HEK293 (cell line): ENCODE data around the gene CATSPERE.

Experiments
- CTCF ChIA-PET: fragments of 350-600 bp; formaldehyde crosslinking; extraction: SDS; loops from one replicate; lab custom pipeline; 2021; ENCODE audit warnings: antibody characterized with exemption; lab: Yijun Ruan, JAX
- POLR2A ChIA-PET: fragments of 300-600 bp; formaldehyde crosslinking; extraction: SDS; loops from one replicate; lab custom pipeline; 2020; ENCODE audit warnings: antibody characterized with exemption, inconsistent platforms; lab: Yijun Ruan, JAX
- H3K27ac ChIP-seq: fragments of 200-500 bp; sonication (Bioruptor generic); 2 replicates; pipeline ENCODE4 v1.5.1; 2014; ENCODE audit warnings: low read depth, low read length, control low read depth, inconsistent platforms; ENCODE audit errors: extremely low read depth
- H3K36me3 ChIP-seq, 2 experiments: fragments of 200-500 bp in 1 of 2; sonication (Bioruptor generic) in 1 of 2; 1 replicate in 1 of 2; 2 replicates in 1 of 2; pipeline ENCODE4 v1.5.1; 2014 to 2017; ENCODE audit warnings: inconsistent platforms in 2 of 2, low read length in 2 of 2; ENCODE audit not compliant: control insufficient read depth in 2 of 2, insufficient read depth in 1 of 2
- H3K4me1 ChIP-seq: fragments of 200-500 bp; sonication (Bioruptor generic); 2 replicates; pipeline ENCODE4 v1.5.1; 2014; ENCODE audit warnings: mild to moderate bottlenecking, low read length, inconsistent platforms; ENCODE audit not compliant: control insufficient read depth, insufficient read depth
- H3K4me3 ChIP-seq: 2 replicates; pipeline ENCODE4 v1.5.1; 2011; ENCODE audit warnings: low read depth, mild to moderate bottlenecking, control low read depth, low read length, moderate library complexity
- H3K9me3 ChIP-seq: fragments of 200-500 bp; sonication (Bioruptor generic); 2 replicates; pipeline ENCODE4 v1.5.1; 2014; ENCODE audit warnings: low read depth, low read length, inconsistent platforms; ENCODE audit not compliant: control insufficient read depth, insufficient read depth
- HOXA7 ChIP-seq: sonication (generic); formaldehyde crosslinking; IDR thresholded peaks from 2 replicates; pipeline ENCODE4 v1.8.1; 2022; ENCODE audit warnings: missing genetic modification reagents, borderline replicate concordance
- HOXD13 ChIP-seq: sonication (generic); formaldehyde crosslinking; IDR thresholded peaks from 2 replicates; pipeline ENCODE4 v1.8.0; 2022; ENCODE audit warnings: missing genetic modification reagents, borderline replicate concordance
- RBAK ChIP-seq: fragments of 450-650 bp; formaldehyde crosslinking; IDR thresholded peaks from 2 replicates; pipeline ENCODE4 v1.5.1; 2016; ENCODE audit warnings: missing biosample characterization, missing genetic modification characterization
- SCRT1 ChIP-seq: fragments of 450-650 bp; formaldehyde crosslinking; IDR thresholded peaks from 2 replicates; pipeline ENCODE4 v1.5.1; 2016; ENCODE audit warnings: missing biosample characterization, missing genetic modification characterization, borderline replicate concordance
- SCRT2 ChIP-seq: fragments of 450-650 bp; formaldehyde crosslinking; IDR thresholded peaks from 2 replicates; pipeline ENCODE4 v1.5.1; 2016; ENCODE audit warnings: missing biosample characterization, missing genetic modification characterization
- YY1 ChIP-seq: fragments of 450-650 bp; formaldehyde crosslinking; IDR thresholded peaks from 2 replicates; pipeline ENCODE4 v1.5.1; 2018; ENCODE audit warnings: missing biosample characterization, missing genetic modification characterization
- ZBTB26 ChIP-seq: fragments of 450-650 bp; formaldehyde crosslinking; optimal IDR thresholded peaks from 2 replicates; pipeline ENCODE3; 2016; ENCODE audit warnings: missing biosample characterization, mild to moderate bottlenecking, missing genetic modification characterization
- ZFHX2 ChIP-seq: fragments of 450-650 bp; formaldehyde crosslinking; conservative IDR thresholded peaks from 2 replicates; pipeline ENCODE4 v1.5.1; 2016; ENCODE audit warnings: missing biosample characterization, missing genetic modification characterization
- ZFP37 ChIP-seq: fragments of 450-650 bp; formaldehyde crosslinking; IDR thresholded peaks from 2 replicates; pipeline ENCODE4 v1.5.1; 2016; ENCODE audit warnings: missing biosample characterization, missing genetic modification characterization
- ZNF146 ChIP-seq: fragments of 450-650 bp; formaldehyde crosslinking; IDR thresholded peaks from 2 replicates; pipeline ENCODE4 v1.5.1; 2016; ENCODE audit warnings: missing biosample characterization, missing genetic modification characterization
- ZNF155 ChIP-seq: fragments of 450-650 bp; formaldehyde crosslinking; IDR thresholded peaks from 2 replicates; pipeline ENCODE4 v1.5.1; 2016; ENCODE audit warnings: missing biosample characterization, missing genetic modification characterization
- ZNF169 ChIP-seq: fragments of 450-650 bp; formaldehyde crosslinking; IDR thresholded peaks from 2 replicates; pipeline ENCODE4 v1.5.1; 2016; ENCODE audit warnings: missing biosample characterization, missing genetic modification characterization
- ZNF248 ChIP-seq: fragments of 450-650 bp; formaldehyde crosslinking; IDR thresholded peaks from 2 replicates; pipeline ENCODE4 v1.5.1; 2017; ENCODE audit warnings: missing biosample characterization, missing genetic modification characterization
- ZNF324 ChIP-seq: fragments of 450-650 bp; formaldehyde crosslinking; IDR thresholded peaks from 2 replicates; pipeline ENCODE4 v1.5.1; 2016; ENCODE audit warnings: missing biosample characterization, missing genetic modification characterization
- ZNF350 ChIP-seq: fragments of 450-650 bp; formaldehyde crosslinking; IDR thresholded peaks from 2 replicates; pipeline ENCODE4 v1.5.0; 2017; ENCODE audit warnings: missing biosample characterization, mild to moderate bottlenecking, missing genetic modification characterization
- ZNF449 ChIP-seq: fragments of 450-650 bp; formaldehyde crosslinking; IDR thresholded peaks from 2 replicates; pipeline ENCODE4 v1.5.1; 2017; ENCODE audit warnings: missing biosample characterization, mild to moderate bottlenecking, missing genetic modification characterization, moderate library complexity
- ZNF48 ChIP-seq: fragments of 450-650 bp; formaldehyde crosslinking; IDR thresholded peaks from 2 replicates; pipeline ENCODE4 v1.5.1; 2016; ENCODE audit warnings: missing biosample characterization, missing genetic modification characterization
- ZNF501 ChIP-seq: fragments of 450-650 bp; formaldehyde crosslinking; IDR thresholded peaks from 2 replicates; pipeline ENCODE4 v1.5.1; 2016; ENCODE audit warnings: missing biosample characterization, missing genetic modification characterization
- ZNF624 ChIP-seq: fragments of 450-650 bp; formaldehyde crosslinking; IDR thresholded peaks from 2 replicates; pipeline ENCODE4 v1.5.1; 2017; ENCODE audit warnings: missing biosample characterization, missing genetic modification characterization
- ZSCAN23 ChIP-seq: fragments of 450-650 bp; formaldehyde crosslinking; IDR thresholded peaks from 2 replicates; pipeline ENCODE4 v1.5.1; 2016; ENCODE audit warnings: missing biosample characterization, missing genetic modification characterization
- ZXDB ChIP-seq: fragments of 450-650 bp; formaldehyde crosslinking; IDR thresholded peaks from 2 replicates; pipeline ENCODE4 v1.5.1; 2016; ENCODE audit warnings: missing biosample characterization, missing genetic modification characterization
- TF ChIP-seq, protein P1 (sequence below): fragments of 450-650 bp; formaldehyde crosslinking; conservative IDR thresholded peaks from 2 replicates; pipeline ENCODE4 v1.5.1; 2016; ENCODE audit warnings: low read depth, missing biosample characterization, missing genetic modification characterization

Gene CATSPERE

GRCh38 chr1:244422174-244422573, 38.9 kb upstream of the CATSPERE start (continued):
- no peak for TF ChIP-seq ZXDB
- no peak for TF ChIP-seq ZBTB26 (tag by site-specific recombination)
- TF ChIP-seq HOXD13 (CRISPR knock-in tag) = no peak
- no peak for TF ChIP-seq ZNF248
- TF ChIP-seq ZNF155 = no peak
- TF ChIP-seq ZSCAN23 (tag by site-specific recombination) = no peak
- no peak for TF ChIP-seq ZNF501
- no peak for TF ChIP-seq ZNF350 (tag by site-specific recombination)
- TF ChIP-seq ZNF449 (tag by site-specific recombination) = no peak
- TF ChIP-seq ZNF169 (tag by site-specific recombination) = no peak

DNA sequence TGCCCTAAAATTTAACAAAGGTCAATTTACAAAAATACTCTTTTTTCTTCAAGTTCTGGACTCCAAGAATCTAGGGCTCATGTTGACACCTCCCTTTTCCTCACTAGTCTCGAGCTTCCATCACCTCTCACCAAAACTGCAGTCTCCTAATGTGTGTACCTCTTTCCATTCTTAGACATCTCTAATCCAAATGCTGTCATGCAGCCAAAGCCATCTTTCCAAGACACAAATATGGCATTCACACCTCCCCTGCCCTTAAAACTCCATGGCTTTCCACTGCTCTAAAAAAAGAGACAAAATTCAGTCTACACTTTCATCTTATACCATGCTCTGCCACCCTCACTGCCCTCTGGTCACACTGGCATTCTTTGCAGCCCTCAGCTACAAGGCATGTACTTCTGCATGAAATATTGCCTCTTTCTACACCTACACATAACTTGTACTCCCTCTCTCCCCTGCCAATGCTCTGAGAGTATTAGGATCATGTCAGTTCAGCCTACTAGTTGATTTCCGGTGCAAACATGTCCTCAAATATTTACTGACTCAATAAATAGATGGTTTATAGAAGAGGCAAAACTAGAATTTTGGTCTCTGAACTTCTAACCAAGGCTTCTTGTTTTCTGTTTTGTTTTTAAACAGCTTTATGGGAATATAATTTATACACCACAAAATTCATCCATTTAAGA, 36.3 kb upstream of the CATSPERE start:
- TF ChIP-seq ZNF248 = no peak
- TF ChIP-seq ZFHX2 (tag by site-specific recombination) = 0 out of 2 replicates have a peak, but pooled peaks have one; percentile 9
- no peak for TF ChIP-seq HOXA7
- TF ChIP-seq, protein P1, sequence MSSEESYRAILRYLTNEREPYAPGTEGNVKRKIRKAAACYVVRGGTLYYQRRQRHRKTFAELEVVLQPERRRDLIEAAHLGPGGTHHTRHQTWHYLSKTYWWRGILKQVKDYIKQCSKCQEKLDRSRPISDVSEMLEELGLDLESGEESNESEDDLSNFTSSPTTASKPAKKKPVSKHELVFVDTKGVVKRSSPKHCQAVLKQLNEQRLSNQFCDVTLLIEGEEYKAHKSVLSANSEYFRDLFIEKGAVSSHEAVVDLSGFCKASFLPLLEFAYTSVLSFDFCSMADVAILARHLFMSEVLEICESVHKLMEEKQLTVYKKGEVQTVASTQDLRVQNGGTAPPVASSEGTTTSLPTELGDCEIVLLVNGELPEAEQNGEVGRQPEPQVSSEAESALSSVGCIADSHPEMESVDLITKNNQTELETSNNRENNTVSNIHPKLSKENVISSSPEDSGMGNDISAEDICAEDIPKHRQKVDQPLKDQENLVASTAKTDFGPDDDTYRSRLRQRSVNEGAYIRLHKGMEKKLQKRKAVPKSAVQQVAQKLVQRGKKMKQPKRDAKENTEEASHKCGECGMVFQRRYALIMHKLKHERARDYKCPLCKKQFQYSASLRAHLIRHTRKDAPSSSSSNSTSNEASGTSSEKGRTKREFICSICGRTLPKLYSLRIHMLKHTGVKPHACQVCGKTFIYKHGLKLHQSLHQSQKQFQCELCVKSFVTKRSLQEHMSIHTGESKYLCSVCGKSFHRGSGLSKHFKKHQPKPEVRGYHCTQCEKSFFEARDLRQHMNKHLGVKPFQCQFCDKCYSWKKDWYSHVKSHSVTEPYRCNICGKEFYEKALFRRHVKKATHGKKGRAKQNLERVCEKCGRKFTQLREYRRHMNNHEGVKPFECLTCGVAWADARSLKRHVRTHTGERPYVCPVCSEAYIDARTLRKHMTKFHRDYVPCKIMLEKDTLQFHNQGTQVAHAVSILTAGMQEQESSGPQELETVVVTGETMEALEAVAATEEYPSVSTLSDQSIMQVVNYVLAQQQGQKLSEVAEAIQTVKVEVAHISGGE (tag by site-specific recombination) = no peak
- TF ChIP-seq YY1 (tag by site-specific recombination) = no peak
- Histone ChIP-seq H3K4me3 (no peak overlapping the region), H3K36me3 (peaks cover 39 to 51% of the 10 kb centered on the region in 2 experiments), H3K4me1 (no peaks in the 10 kb centered on the region), H3K9me3 (no peaks in the 10 kb centered on the region), H3K27ac (no peak overlapping the region)
- CTCF ChIA-PET = no interaction called here
- POLR2A ChIA-PET = no interaction called here

DNA sequence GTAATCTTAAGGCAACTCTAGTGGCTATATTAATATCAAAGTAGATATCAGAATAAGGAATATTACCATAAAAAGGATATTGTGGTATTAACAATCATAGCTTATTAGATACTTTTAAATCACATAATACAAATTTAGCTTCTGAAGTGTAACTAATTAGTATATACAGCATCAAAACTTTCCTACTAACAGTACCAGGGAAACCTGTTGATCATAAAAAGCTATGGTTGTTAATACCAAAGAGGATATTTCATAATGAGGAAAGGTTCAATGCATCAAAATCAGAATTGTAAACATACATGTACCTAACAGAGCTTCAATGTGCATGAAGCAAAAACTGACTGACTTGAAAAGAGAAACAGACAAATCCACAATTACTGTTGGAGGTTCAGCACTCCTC, 33.4 kb upstream of the CATSPERE start:
- TF ChIP-seq HOXD13 (CRISPR knock-in tag) = no peak
- TF ChIP-seq ZNF146 (tag by site-specific recombination) = no peak
- peak; percentile 88 for TF ChIP-seq SCRT2 (tag by site-specific recombination)
- TF ChIP-seq RBAK (tag by site-specific recombination) = no peak
- no peak for TF ChIP-seq ZNF324 (tag by site-specific recombination)
- TF ChIP-seq ZNF48 (tag by site-specific recombination) = no peak
- peak; percentile 78 for TF ChIP-seq SCRT1 (tag by site-specific recombination)
- no peak for TF ChIP-seq ZNF624 (tag by site-specific recombination)
- TF ChIP-seq ZFP37 (tag by site-specific recombination) = no peak
- Histone ChIP-seq H3K36me3 (peaks cover 41 to 43% of the 10 kb centered on the region in 2 experiments), H3K27ac (no peak overlapping the region), H3K9me3 (no peaks in the 10 kb centered on the region), H3K4me3 (no peak overlapping the region), H3K4me1 (no peaks in the 10 kb centered on the region)
- ChIA-PET POLR2A (no interaction called here), CTCF (interaction anchor here (1.0 kb wide), 1 partner anchor 12 kb away, joined by 3 read pairs; no protein-coding TSS in a partner anchor)
